ENCODE measurements around the gene SMARCB1.

Gene SMARCB1

GRCh38 chr22:23754220-23754919 lies 32.4 kb upstream of the SMARCB1 start, which contains the start of gene VPREB3:
Gene VPREB3 (minus strand): TSS chr22:23754425. CDS start chr22:23754363, 62 bp downstream.
- no peak for ATAC-seq
- no peak for TF ChIP-seq RARB (CRISPR knock-in tag; IDR thresholded peaks at IDR 0.05)
- no peak for TF ChIP-seq ZFP30 (CRISPR knock-in tag; IDR thresholded peaks at IDR 0.05)
- no peak for TF ChIP-seq ZFP3 (CRISPR knock-in tag; IDR thresholded peaks at IDR 0.05)
- TF ChIP-seq CSDC2 (CRISPR knock-in tag; IDR thresholded peaks at IDR 0.05), result no peak
- no peak for TF ChIP-seq BACH2 (CRISPR knock-in tag; IDR thresholded peaks at IDR 0.05; ENCODE audit: borderline replicate concordance)
- TF ChIP-seq CSRNP3 (CRISPR knock-in tag; IDR thresholded peaks at IDR 0.05), result no peak
- no peak for TF ChIP-seq ZNF8 (CRISPR knock-in tag; IDR thresholded peaks at IDR 0.05)
- no peak for TF ChIP-seq CREB5 (CRISPR knock-in tag; IDR thresholded peaks at IDR 0.05; ENCODE audit: low read depth)
- TF ChIP-seq GLIS3 (CRISPR knock-in tag; IDR thresholded peaks at IDR 0.05), result no peak
- TF ChIP-seq SNAI2 (CRISPR knock-in tag; IDR thresholded peaks at IDR 0.05), result no peak
- TF ChIP-seq ZNF70 (CRISPR knock-in tag; IDR thresholded peaks at IDR 0.05), result no peak
- TF ChIP-seq TSHZ2 (CRISPR knock-in tag; IDR thresholded peaks at IDR 0.05), result no peak

GRCh38 chr22:23754980-23755636 lies 31.7 kb upstream of the SMARCB1 start:
- TF ChIP-seq PPARA (CRISPR knock-in tag; IDR thresholded peaks at IDR 0.05; ENCODE audit: borderline replicate concordance), result no peak
- TF ChIP-seq ESRRG (CRISPR knock-in tag; IDR thresholded peaks at IDR 0.05), result no peak
- TF ChIP-seq RARB (CRISPR knock-in tag; IDR thresholded peaks at IDR 0.05), result no peak
- TF ChIP-seq SNAI2 (CRISPR knock-in tag; IDR thresholded peaks at IDR 0.05), result no peak
- TF ChIP-seq TSHZ2 (CRISPR knock-in tag; IDR thresholded peaks at IDR 0.05), result no peak
- TF ChIP-seq PATZ1 (CRISPR knock-in tag; IDR thresholded peaks at IDR 0.05; ENCODE audit: borderline replicate concordance), result no peak
- no peak for TF ChIP-seq CREB5 (CRISPR knock-in tag; IDR thresholded peaks at IDR 0.05; ENCODE audit: low read depth)
- TF ChIP-seq GLIS3 (CRISPR knock-in tag; IDR thresholded peaks at IDR 0.05), result no peak
- TF ChIP-seq ZC3H10 (CRISPR knock-in tag; IDR thresholded peaks at IDR 0.05), result no peak
- no peak for TF ChIP-seq BACH2 (CRISPR knock-in tag; IDR thresholded peaks at IDR 0.05; ENCODE audit: borderline replicate concordance)
- TF ChIP-seq CSDC2 (CRISPR knock-in tag; IDR thresholded peaks at IDR 0.05), result no peak
- TF ChIP-seq ARNTL (CRISPR knock-in tag; IDR thresholded peaks at IDR 0.05; ENCODE audit: borderline replicate concordance, low read depth), result no peak
- no peak for ATAC-seq
